ENCODE data around the gene GPR143. TPM values are rescaled to one million over a fixed set of nuclear protein-coding genes. Genes with fewer than 3 reads are reported as not detected.

Gene GPR143
- total RNA-seq, 2 experiments from 2014 or later, result not detected

GRCh38 chrX:9730752-9731151 is 34.9 kb downstream of the GPR143 start:
- H3K4me3 ChIP-seq (ENCODE audit: low read depth, low read length, poor library complexity, severe bottlenecking), result no peak overlapping the region
- no peak overlapping the region for H2AFZ ChIP-seq (ENCODE audit: low read length)
- H4K20me1 ChIP-seq (ENCODE audit: insufficient read depth, low read length), result no peaks in the 10 kb centered on the region
- H3K9me2 ChIP-seq (ENCODE audit: insufficient read depth, low read length), result no peaks in the 10 kb centered on the region
- no peak for TF ChIP-seq EZH2phosphoT487 (IDR thresholded peaks at IDR 0.05; ENCODE audit: borderline replicate concordance, low read depth, low read length)
- TF ChIP-seq CTCF (conservative IDR thresholded peaks at IDR 0.05; ENCODE audit: low read length), result no peak
- ChIA-PET POLR2A (no interaction called here), CTCF (ENCODE audit: unreplicated experiment) (no interaction called here)
- H3K36me3 ChIP-seq (ENCODE audit: insufficient read depth, low read length), result no peaks in the 10 kb centered on the region
- no peak overlapping the region for H3K4me2 ChIP-seq (ENCODE audit: low read length)
- intact Hi-C loops (cut with micrococcal nuclease; ENCODE audit: unreplicated experiment), result no loop called here
- H3K27ac ChIP-seq (ENCODE audit: low read depth, low read length, poor library complexity, severe bottlenecking), result no peak overlapping the region
- H3K79me2 ChIP-seq (ENCODE audit: insufficient read depth, low read depth, low read length), result no peaks in the 10 kb centered on the region
- no TSS peak for BruUV-seq (replicated peaks)
- no peaks in the 10 kb centered on the region for H3K4me1 ChIP-seq (ENCODE audit: insufficient read depth, low read length, poor library complexity, severe bottlenecking)
- DNase-seq (ENCODE audit: low spot score), result no peak
- no peaks in the 10 kb centered on the region for H3K9me3 ChIP-seq (ENCODE audit: low read length)

- TF ChIP-seq EZH2phosphoT487 (IDR thresholded peaks at IDR 0.05; ENCODE audit: borderline replicate concordance, low read depth, low read length), result no peak
- no peak for TF ChIP-seq CTCF (conservative IDR thresholded peaks at IDR 0.05; ENCODE audit: low read length)
- no TSS peak for BruUV-seq (replicated peaks)
- POLR2A ChIA-PET, result interaction anchor here (0.5 kb wide), 1 partner anchor 416 kb away, joined by 4 read pairs; no protein-coding TSS in a partner anchor
- no peak for DNase-seq (ENCODE audit: low spot score)
- Histone ChIP-seq H3K9me2 (ENCODE audit: insufficient read depth, low read length) (no peaks in the 10 kb centered on the region), H3K4me2 (ENCODE audit: low read length) (no peak overlapping the region), H3K4me1 (ENCODE audit: insufficient read depth, low read length, poor library complexity, severe bottlenecking) (no peaks in the 10 kb centered on the region), H2AFZ (ENCODE audit: low read length) (no peak overlapping the region), H3K27ac (ENCODE audit: low read depth, low read length, poor library complexity, severe bottlenecking) (no peak overlapping the region), H3K36me3 (ENCODE audit: insufficient read depth, low read length) (no peaks in the 10 kb centered on the region), H3K9me3 (ENCODE audit: low read length) (no peaks in the 10 kb centered on the region), H4K20me1 (ENCODE audit: insufficient read depth, low read length) (no peaks in the 10 kb centered on the region), H3K4me3 (ENCODE audit: low read depth, low read length, poor library complexity, severe bottlenecking) (no peak overlapping the region), H3K79me2 (ENCODE audit: insufficient read depth, low read depth, low read length) (no peaks in the 10 kb centered on the region)
- CTCF ChIA-PET (ENCODE audit: unreplicated experiment), result no interaction called here
- intact Hi-C loops (cut with micrococcal nuclease; ENCODE audit: unreplicated experiment), result no loop called here
These were observed 35.6 kb downstream of the GPR143 start for GRCh38 chrX:9730078-9730477.

- H2AFZ ChIP-seq (ENCODE audit: low read length), result no peak overlapping the region
- intact Hi-C loops (cut with micrococcal nuclease; ENCODE audit: unreplicated experiment), result no loop called here
- no TSS peak for BruUV-seq (replicated peaks)
These were observed 36.3 kb downstream of the GPR143 start for GRCh38 chrX:9729171-9729885.

More at GRCh38 chrX:9729171-9729885, 36.3 kb downstream of the GPR143 start:
- ChIA-PET CTCF (ENCODE audit: unreplicated experiment) (no interaction called here), POLR2A (no interaction called here)
- Histone ChIP-seq H3K4me1 (ENCODE audit: insufficient read depth, low read length, poor library complexity, severe bottlenecking) (no peaks in the 10 kb centered on the region), H3K9me3 (ENCODE audit: low read length) (no peaks in the 10 kb centered on the region), H3K4me2 (ENCODE audit: low read length) (no peak overlapping the region), H3K27ac (ENCODE audit: low read depth, low read length, poor library complexity, severe bottlenecking) (no peak overlapping the region), H3K79me2 (ENCODE audit: insufficient read depth, low read depth, low read length) (no peaks in the 10 kb centered on the region), H4K20me1 (ENCODE audit: insufficient read depth, low read length) (no peaks in the 10 kb centered on the region), H3K4me3 (ENCODE audit: low read depth, low read length, poor library complexity, severe bottlenecking) (no peak overlapping the region), H3K9me2 (ENCODE audit: insufficient read depth, low read length) (no peaks in the 10 kb centered on the region), H3K36me3 (ENCODE audit: insufficient read depth, low read length) (no peaks in the 10 kb centered on the region)
- TF ChIP-seq CTCF (conservative IDR thresholded peaks at IDR 0.05; ENCODE audit: low read length) (no peak), EZH2phosphoT487 (IDR thresholded peaks at IDR 0.05; ENCODE audit: borderline replicate concordance, low read depth, low read length) (no peak)
- no peak for DNase-seq (ENCODE audit: low spot score)
